Kidney (tissue), 14 donors: Measurements from ENCODE around the gene TMEM30A. TPM values are rescaled to one million over a fixed set of nuclear protein-coding genes. Genes with fewer than 3 reads are reported as not detected.

Experiments
- DNase-seq, 5 donors: peaks; one replicate each; pipeline ENCODE4 v3.0.0-alpha.2; 2013 to 2020
- FAIRE-seq: peaks from 2 replicates; lab custom pipeline; 2012; peaks lifted over from hg19 to GRCh38; lab: Jason Lieb, UNC
- H3K27ac ChIP-seq, 2 donors: one replicate each; pipeline ENCODE4 v1.7.0; 2013; ENCODE audit warnings: low read depth in 2 of 2, low read length in 2 of 2, inconsistent platforms in 1 of 2
- H3K27me3 ChIP-seq: one replicate; pipeline ENCODE4 v1.7.1; 2013; ENCODE audit warnings: low read length, inconsistent platforms; ENCODE audit not compliant: control insufficient read depth, insufficient read depth
- H3K36me3 ChIP-seq, 3 donors: one replicate each; pipeline versions ENCODE4 v1.7.0 to v1.7.1; 2013; ENCODE audit warnings: low read length in 3 of 3, control low read depth in 1 of 3, inconsistent platforms in 1 of 3; ENCODE audit not compliant: insufficient read depth in 3 of 3, control insufficient read depth in 2 of 3
- H3K4me1 ChIP-seq, 3 donors: one replicate each; pipeline versions ENCODE4 v1.7.0 to v1.7.1; 2013; ENCODE audit warnings: low read length in 3 of 3, inconsistent platforms in 1 of 3, low read depth in 1 of 3; ENCODE audit not compliant: control insufficient read depth in 2 of 3, insufficient read depth in 2 of 3
- H3K4me3 ChIP-seq, 3 donors: one replicate each; pipeline versions ENCODE4 v1.7.0 to v1.8.1; 2013; ENCODE audit warnings: low read length in 3 of 3, control low read depth in 1 of 3, inconsistent platforms in 1 of 3
- H3K9ac ChIP-seq, 3 donors: one replicate each; pipeline versions ENCODE4 v1.7.0 to v1.7.1; 2013; ENCODE audit warnings: low read length in 3 of 3, control low read depth in 1 of 3, inconsistent platforms in 1 of 3
- H3K9me3 ChIP-seq, 3 donors: one replicate each; pipeline versions ENCODE4 v1.7.0 to v1.7.1; 2013; ENCODE audit warnings: low read length in 3 of 3, control low read depth in 1 of 3, inconsistent platforms in 1 of 3; ENCODE audit not compliant: control insufficient read depth in 2 of 3, insufficient read depth in 1 of 3
- intact Hi-C: fragments of 100-400 bp; cut with DNase I; formaldehyde crosslinking; loops from one replicate; pipeline ENCODE4 v1.11.1; 2022
- polyA plus RNA-seq: library from polyadenylated mRNA; stranded (reverse); fragments of 350-450 nt; fragmentation: Illumina TruSeq; extraction: RNeasy Lipid Tissue Mini Kit (QIAGEN cat#74804); gene quantifications from one replicate; pipeline ENCODE4 v1.2.3, GENCODE V29; 2014; ENCODE audit warnings: low read depth, low replicate concordance; ENCODE audit not compliant: insufficient read depth
- total RNA-seq: library from RNA; stranded (reverse); fragmentation: NEBNext Ultra II Directional; extraction: Animal tissue kit (Norgen Biotek cat#: 25700); gene quantifications from one replicate; pipeline ENCODE4 v1.2.1, GENCODE V29; 2021
- TF ChIP-seq, protein P1 (sequence below): IDR thresholded peaks from 3 replicates; pipeline ENCODE4 v1.5.1; 2012; ENCODE audit warnings: mild to moderate bottlenecking, moderate library complexity, borderline replicate concordance; ENCODE audit not compliant: insufficient read depth; ENCODE audit errors: extremely low read depth
- donor health status: control.
- donor health status: control.
- donor health status: control.
- donor health status: control.
- donor health status: control.
- donor health status: DM: yes; HTN: yes; CAD: no.
- donor health status: Normal renal cell carcinoma (clear cell type).

The TMEM30A gene
- total and polyA plus RNA-seq, 2 donors from 2014 or later = 51.0 to 101 TPM

DNA sequence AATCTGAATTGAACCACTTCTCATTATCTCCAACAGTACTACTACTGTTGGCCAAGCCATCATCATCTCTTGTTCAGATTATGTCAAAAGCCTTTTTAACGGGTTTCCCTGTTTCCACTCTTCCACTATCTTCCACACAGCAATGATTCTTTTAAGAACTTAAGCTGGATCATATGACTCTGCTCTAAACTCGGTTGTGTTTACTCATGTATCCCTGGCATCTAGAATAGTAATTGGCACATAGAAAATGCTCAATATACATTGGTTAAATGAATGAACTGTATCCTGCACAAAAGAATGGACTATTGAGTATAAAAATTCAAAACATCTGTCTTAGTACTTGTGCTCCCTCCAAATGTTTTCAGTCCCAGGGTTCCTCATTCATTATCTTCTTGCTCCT lies 38.2 kb downstream of the TMEM30A start:
- Histone ChIP-seq H3K27ac (no peak overlapping the region), H3K36me3 (no peaks in the 10 kb centered on the region), H3K9ac (no peak overlapping the region), H3K27me3 (no peaks in the 10 kb centered on the region), H3K9me3 (no peaks in the 10 kb centered on the region), H3K4me1 (peaks cover 0 to 6% (median 3%) of the 10 kb centered on the region in 3 donors), H3K4me3 (no peak overlapping the region)
- TF ChIP-seq, protein P1, sequence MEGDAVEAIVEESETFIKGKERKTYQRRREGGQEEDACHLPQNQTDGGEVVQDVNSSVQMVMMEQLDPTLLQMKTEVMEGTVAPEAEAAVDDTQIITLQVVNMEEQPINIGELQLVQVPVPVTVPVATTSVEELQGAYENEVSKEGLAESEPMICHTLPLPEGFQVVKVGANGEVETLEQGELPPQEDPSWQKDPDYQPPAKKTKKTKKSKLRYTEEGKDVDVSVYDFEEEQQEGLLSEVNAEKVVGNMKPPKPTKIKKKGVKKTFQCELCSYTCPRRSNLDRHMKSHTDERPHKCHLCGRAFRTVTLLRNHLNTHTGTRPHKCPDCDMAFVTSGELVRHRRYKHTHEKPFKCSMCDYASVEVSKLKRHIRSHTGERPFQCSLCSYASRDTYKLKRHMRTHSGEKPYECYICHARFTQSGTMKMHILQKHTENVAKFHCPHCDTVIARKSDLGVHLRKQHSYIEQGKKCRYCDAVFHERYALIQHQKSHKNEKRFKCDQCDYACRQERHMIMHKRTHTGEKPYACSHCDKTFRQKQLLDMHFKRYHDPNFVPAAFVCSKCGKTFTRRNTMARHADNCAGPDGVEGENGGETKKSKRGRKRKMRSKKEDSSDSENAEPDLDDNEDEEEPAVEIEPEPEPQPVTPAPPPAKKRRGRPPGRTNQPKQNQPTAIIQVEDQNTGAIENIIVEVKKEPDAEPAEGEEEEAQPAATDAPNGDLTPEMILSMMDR = no peak
- intact Hi-C loops = no loop called here
- DNase-seq = no peak
- FAIRE-seq = no peak

- Histone ChIP-seq H3K27me3 (no peaks in the 10 kb centered on the region), H3K4me1 (peaks cover 0 to 6% (median 3%) of the 10 kb centered on the region in 3 donors), H3K36me3 (peaks cover 4 to 12% (median 8%) of the 10 kb centered on the region in 3 donors), H3K27ac (peak overlapping the region; percentile 94 to 98), H3K9ac (peak overlapping the region; percentile 68 to 98 (median 88)), H3K4me3 (peak overlapping the region; percentile 96 to 100 (median 99)), H3K9me3 (no peaks in the 10 kb centered on the region)
- intact Hi-C loops = no loop called here
- FAIRE-seq (no peak), DNase-seq (peak in 1 of 5 donors; percentile 45)
- TF ChIP-seq, protein P1 = no peak
Measured at GRCh38 chr6:75244063-75244584, 40.5 kb downstream of the TMEM30A start.

DNA sequence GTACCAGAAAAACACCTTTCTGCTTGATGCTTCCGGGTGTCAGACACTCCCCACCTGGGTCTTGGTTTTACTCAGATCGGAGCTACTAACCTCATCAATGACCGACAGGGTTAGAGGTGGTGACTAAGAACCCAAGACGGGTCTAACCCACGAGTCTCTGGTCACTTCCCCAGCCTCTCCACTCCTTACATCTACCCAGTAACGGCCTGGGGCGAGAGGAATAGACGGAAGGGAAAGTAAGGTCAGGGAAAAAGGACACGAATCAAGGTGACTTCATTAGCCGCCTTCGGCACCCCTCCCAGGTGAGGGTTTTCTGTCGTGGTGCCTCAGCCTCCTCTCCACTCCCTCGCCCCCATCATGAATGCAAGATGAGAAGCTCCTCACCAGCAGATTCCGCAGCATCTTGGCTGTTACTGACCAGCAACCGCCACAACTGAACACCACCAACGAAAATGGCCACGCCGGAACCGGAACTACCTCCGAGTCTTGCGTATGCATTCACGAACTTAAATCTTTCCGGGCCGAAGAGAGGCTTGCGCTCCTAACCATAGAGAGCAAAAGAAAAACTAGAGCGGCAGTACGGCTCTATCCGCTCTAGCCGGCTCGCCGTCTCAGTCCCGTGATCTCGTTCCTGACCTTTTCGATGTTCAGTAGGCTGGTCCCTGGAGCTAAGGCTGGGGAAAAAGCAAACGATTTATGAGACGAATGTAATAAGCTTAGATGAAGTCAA lies 41.1 kb downstream of the TMEM30A start, which contains the start of gene COX7A2:
TSS of gene COX7A2 (minus strand) at position 469 of the 730 bp plus-strand sequence. CDS start at position 402, 67 bp downstream.
- FAIRE-seq (peak; percentile 94), DNase-seq (peak; percentile 93 to 99 (median 94))
- no peaks in the 10 kb centered on the region for H3K27me3 ChIP-seq
- H3K9ac ChIP-seq = peak within 1 kb of the TSS; percentile 96 to 100 (median 98)
- intact Hi-C loops = no loop called here
- TF ChIP-seq, protein P1 = no peak
- H3K9me3 ChIP-seq = no peaks in the 10 kb centered on the region
- peak within 1 kb of the TSS; percentile 96 to 100 (median 99) for H3K4me3 ChIP-seq
- peak within 1 kb of the TSS; percentile 94 to 98 for H3K27ac ChIP-seq
- peaks cover 0 to 6% (median 3%) of the 10 kb centered on the region in 3 donors for H3K4me1 ChIP-seq
- H3K36me3 ChIP-seq = peaks cover 5 to 18% (median 13%) of the 10 kb centered on the region in 3 donors
